Dendritic cell treated with granulocyte-macrophage colony-stimulating factor and Interleukin-4, amounts not matched to agents 40 ng/mL and 50 ng/mL, for 4 days (primary cell): Measurements from ENCODE around the gene PACSIN1.

Experiments used
- H3K27ac Mint-ChIP-seq: one replicate; pipeline ENCODE4 v1.8.0; 2022; ENCODE audit warnings: mild to moderate bottlenecking, mixed read lengths
- H3K27me3 Mint-ChIP-seq: one replicate; pipeline ENCODE4 v1.8.0; 2022; ENCODE audit warnings: mild to moderate bottlenecking, mixed read lengths
- H3K36me3 Mint-ChIP-seq: one replicate; pipeline ENCODE4 v1.8.0; 2022; ENCODE audit warnings: low read depth, mixed read lengths
- H3K4me1 Mint-ChIP-seq: one replicate; pipeline ENCODE4 v1.8.0; 2022; ENCODE audit warnings: low read depth, mixed read lengths
- H3K4me3 Mint-ChIP-seq: one replicate; pipeline ENCODE4 v1.8.0; 2022; ENCODE audit warnings: mild to moderate bottlenecking, moderate library complexity, mixed read lengths
- H3K9me3 Mint-ChIP-seq: one replicate; pipeline ENCODE4 v1.8.0; 2022; ENCODE audit warnings: mixed read lengths
- intact Hi-C: fragments of 100-400 bp; cut with micrococcal nuclease; formaldehyde crosslinking; loops from one replicate; pipeline ENCODE4 v1.15.0; 2022

The PACSIN1 gene

DNA sequence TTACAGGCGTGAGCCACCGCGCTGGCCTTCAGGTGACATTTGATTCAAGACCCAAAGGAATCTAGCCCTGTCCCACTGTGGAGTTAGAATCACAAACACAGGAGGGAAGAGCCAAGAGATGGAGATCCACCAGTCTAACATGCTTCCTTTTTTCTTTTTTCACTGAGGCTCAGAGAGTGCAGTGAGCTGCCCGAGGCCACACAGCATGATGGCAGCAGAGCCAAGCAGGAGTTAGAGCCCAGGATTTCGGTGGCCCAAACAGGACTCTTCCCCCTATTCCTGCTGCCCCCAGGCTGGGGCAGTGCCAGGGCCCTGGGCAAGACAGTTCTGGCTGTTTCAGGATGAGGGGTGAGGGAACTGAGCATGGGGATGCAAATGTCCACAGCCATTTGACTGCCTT is 98.3 kb downstream of the PACSIN1 start:
- intact Hi-C loops = no loop called here
- H3K4me3 Mint-ChIP-seq = no peak overlapping the region
- no peak overlapping the region for H3K27ac Mint-ChIP-seq
- H3K4me1 Mint-ChIP-seq = no peaks in the 10 kb centered on the region
- H3K9me3 Mint-ChIP-seq = no peaks in the 10 kb centered on the region
- no peaks in the 10 kb centered on the region for H3K36me3 Mint-ChIP-seq
- H3K27me3 Mint-ChIP-seq = peaks cover 27% of the 10 kb centered on the region

DNA sequence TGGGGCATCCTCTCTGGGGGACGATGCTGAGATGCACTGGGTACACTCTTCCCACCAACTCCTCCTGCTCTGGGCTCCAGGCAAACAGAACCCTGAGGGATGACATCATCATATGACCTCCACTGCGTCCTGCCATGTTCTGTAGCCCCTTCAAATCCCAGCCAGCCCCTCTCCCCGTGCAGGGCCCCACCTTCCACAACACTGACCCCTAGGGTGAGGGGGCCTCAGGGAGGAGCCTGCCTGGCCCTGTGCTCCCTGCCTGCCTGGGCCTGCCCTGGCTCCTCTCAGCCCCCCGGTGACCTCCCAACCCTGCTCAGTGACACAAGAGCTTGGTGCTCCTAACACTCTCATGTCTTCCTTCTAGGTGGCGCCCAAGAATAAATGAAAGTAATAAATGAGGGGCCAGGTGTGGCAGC is 99.9 kb downstream of the PACSIN1 start:
- Mint-ChIP-seq H3K36me3 (no peaks in the 10 kb centered on the region), H3K27me3 (peaks cover 26% of the 10 kb centered on the region), H3K9me3 (no peaks in the 10 kb centered on the region), H3K27ac (peak overlapping the region; percentile 31), H3K4me1 (no peaks in the 10 kb centered on the region), H3K4me3 (no peak overlapping the region)
- intact Hi-C loops = no loop called here

DNA sequence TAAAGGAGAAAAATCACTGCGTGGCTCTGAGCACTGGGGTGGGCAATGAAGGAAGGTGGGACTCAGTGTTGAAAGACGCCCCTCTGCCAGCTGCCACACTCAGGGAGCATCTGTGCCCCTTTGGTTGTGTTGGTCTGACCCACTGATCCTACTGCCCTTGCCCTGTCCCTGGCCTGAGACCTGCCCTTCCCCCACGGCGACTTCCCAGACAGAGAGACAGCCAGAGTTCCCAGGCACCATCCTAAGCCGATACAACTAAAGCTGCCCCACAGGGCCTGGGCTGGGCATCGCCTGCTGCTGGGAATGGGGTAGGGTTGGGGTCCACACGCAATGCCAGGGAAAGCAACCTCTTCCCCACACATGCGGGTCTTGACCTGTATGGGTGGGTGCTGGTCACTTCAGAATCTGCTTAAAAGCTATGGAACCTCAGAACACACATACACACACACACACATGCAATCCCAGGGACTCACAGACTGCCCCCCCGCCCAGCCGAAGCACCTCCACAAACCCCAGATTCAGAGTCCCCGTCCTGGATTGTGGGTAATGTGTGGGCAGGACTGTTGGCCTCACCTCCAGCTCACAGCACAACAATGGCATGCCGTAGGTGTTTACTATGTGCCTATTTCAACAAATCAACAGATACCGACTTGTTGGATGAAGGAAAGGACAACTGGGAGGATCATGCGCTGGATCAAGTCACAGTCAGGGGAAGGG is 101.1 kb downstream of the PACSIN1 start:
- no peak overlapping the region for H3K27ac Mint-ChIP-seq
- no peak overlapping the region for H3K4me3 Mint-ChIP-seq
- intact Hi-C loops = no loop called here
- peaks cover 29% of the 10 kb centered on the region for H3K27me3 Mint-ChIP-seq
- H3K4me1 Mint-ChIP-seq = no peaks in the 10 kb centered on the region
- no peaks in the 10 kb centered on the region for H3K36me3 Mint-ChIP-seq
- H3K9me3 Mint-ChIP-seq = no peaks in the 10 kb centered on the region

DNA sequence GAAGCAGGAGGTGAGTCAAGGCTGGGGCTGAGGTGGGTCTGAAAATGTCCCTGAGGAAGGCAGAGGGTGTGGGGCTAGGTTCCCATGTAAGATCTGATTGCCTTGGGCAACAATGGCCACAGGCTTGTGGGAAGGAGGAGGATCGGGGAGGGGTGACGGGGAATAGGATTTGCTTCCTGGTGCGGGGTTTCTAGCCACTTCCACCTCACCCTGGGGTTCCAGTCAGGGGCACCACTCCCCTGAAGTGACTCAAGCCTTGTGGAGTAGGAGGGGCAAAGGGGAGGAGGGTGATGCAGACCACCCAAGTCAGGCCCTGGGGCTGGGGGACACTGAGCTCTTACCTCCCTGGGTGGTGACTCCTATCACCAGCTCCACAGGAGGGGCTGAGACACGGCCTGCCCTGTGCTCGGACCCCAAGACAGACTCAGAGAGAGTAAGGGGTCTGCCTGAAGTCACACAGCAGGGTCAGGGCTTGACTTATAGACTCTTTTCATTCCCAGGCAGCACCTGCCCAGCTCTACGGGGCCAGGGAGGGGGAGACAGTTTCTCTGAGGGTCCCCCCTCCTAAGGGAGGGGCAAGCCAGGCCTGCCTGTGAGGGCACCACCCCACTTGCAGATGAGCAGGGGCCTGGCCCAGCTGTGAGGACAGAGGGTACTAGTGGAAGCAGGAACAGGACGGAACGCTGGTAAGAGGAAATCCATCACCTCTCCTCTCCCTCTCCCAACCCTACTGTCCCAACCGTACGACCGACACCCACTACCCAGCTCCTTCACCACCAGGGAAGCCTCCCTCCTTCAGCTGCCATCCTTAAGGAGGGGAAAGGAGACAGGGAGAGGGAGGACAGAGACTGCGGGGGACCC is 102.7 kb downstream of the PACSIN1 start:
- Mint-ChIP-seq H3K4me3 (no peak overlapping the region), H3K27me3 (peaks cover 26% of the 10 kb centered on the region), H3K9me3 (no peaks in the 10 kb centered on the region), H3K4me1 (no peaks in the 10 kb centered on the region), H3K36me3 (no peaks in the 10 kb centered on the region), H3K27ac (no peak overlapping the region)
- intact Hi-C loops = no loop called here

DNA sequence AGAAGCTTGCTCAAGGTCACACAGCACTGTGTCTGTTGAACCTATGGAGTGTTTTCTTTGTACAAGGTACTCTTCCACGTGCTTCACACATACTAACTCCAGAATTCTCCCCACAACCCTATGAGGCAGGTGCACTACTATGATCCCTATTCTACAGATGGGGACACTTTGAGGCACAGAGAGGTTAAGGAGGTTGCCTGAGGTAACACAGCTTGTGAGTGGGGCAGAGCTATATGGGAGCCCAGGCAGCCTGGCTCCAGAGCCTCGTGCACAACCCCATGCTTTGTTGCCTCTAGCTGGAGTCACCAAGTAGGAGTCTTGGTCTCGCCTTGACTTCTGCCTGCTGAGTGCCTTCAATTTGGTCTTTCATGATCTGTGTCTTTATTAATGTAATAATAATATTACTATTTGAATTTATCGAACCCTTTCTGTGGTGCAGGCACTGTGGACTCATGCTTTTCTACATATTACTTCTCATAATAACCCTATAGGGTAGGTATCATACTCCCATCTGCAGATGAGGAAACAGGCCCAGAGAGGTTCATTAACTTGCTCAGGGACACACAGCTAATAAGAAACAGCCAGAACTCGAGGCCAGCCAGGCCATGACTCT is 103.6 kb downstream of the PACSIN1 start:
- no peaks in the 10 kb centered on the region for H3K36me3 Mint-ChIP-seq
- no peaks in the 10 kb centered on the region for H3K9me3 Mint-ChIP-seq
- H3K4me3 Mint-ChIP-seq = no peak overlapping the region
- H3K27me3 Mint-ChIP-seq = peaks cover 23% of the 10 kb centered on the region
- H3K27ac Mint-ChIP-seq = no peak overlapping the region
- H3K4me1 Mint-ChIP-seq = no peaks in the 10 kb centered on the region
- intact Hi-C loops = no loop called here

GRCh38 chr6:34570066-34570833 is 104.4 kb downstream of the PACSIN1 start:
- Mint-ChIP-seq H3K4me3 (no peak overlapping the region), H3K27me3 (peaks cover 23% of the 10 kb centered on the region), H3K4me1 (no peaks in the 10 kb centered on the region), H3K9me3 (no peaks in the 10 kb centered on the region), H3K27ac (no peak overlapping the region), H3K36me3 (no peaks in the 10 kb centered on the region)
- intact Hi-C loops = no loop called here

DNA sequence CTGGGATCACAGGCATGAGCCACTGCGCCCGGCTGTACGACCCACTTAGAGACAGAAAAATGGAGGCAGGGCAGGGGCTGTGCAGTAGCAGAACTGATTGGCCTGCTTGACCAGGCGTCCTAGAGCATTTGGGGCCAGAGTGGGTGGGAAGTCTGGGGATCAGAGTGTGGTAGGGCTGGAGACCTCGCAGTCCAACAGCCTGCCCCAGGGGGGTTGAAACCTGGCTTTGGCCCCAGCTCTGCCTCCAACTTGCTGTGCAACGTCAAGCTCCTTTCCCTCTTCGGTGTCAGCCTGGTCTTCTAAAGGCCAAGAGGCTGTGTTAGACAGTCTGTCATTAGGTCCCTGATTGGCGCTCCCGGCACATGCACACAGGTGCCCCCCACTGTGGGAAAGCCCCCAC is 105.5 kb downstream of the PACSIN1 start:
- Mint-ChIP-seq H3K27me3 (peaks cover 19% of the 10 kb centered on the region), H3K9me3 (no peaks in the 10 kb centered on the region), H3K27ac (no peak overlapping the region), H3K36me3 (no peaks in the 10 kb centered on the region), H3K4me1 (peaks cover 1% of the 10 kb centered on the region), H3K4me3 (no peak overlapping the region)
- intact Hi-C loops = no loop called here

GRCh38 chr6:34572021-34572420 is 106.1 kb downstream of the PACSIN1 start:
- H3K4me3 Mint-ChIP-seq = no peak overlapping the region
- H3K27me3 Mint-ChIP-seq = peaks cover 14% of the 10 kb centered on the region
- no peaks in the 10 kb centered on the region for H3K9me3 Mint-ChIP-seq
- peaks cover 5% of the 10 kb centered on the region for H3K4me1 Mint-ChIP-seq
- no peak overlapping the region for H3K27ac Mint-ChIP-seq
- no peaks in the 10 kb centered on the region for H3K36me3 Mint-ChIP-seq
- intact Hi-C loops = no loop called here

DNA sequence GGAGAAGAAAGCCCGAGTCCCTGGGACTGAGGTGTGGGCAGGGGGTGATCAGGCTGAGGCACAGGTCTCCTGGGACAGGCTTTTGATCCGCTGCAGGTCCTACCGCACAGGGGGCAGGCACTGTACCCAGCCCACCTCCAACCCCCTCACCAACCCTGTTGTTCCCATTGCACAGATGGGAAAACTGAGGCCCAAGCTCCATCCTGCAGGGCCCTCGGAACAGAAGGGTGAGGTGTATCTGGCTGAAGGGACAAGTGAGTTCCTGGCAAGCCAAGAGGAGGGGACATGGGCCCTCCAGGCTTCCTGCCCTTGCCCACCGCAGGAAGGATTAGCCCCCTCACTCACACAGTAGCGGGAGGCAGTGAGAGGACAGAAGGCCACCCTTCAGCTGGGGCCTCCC is 106.7 kb downstream of the PACSIN1 start:
- Mint-ChIP-seq H3K9me3 (no peaks in the 10 kb centered on the region), H3K36me3 (no peaks in the 10 kb centered on the region), H3K4me1 (peaks cover 5% of the 10 kb centered on the region), H3K4me3 (no peak overlapping the region), H3K27me3 (peaks cover 14% of the 10 kb centered on the region), H3K27ac (no peak overlapping the region)
- intact Hi-C loops = no loop called here

- peaks cover 10% of the 10 kb centered on the region for H3K27me3 Mint-ChIP-seq
- peaks cover 5% of the 10 kb centered on the region for H3K4me1 Mint-ChIP-seq
- H3K4me3 Mint-ChIP-seq = no peak overlapping the region
- H3K36me3 Mint-ChIP-seq = no peaks in the 10 kb centered on the region
- H3K9me3 Mint-ChIP-seq = no peaks in the 10 kb centered on the region
- H3K27ac Mint-ChIP-seq = no peak overlapping the region
- intact Hi-C loops = no loop called here
Measured at GRCh38 chr6:34573567-34574183, 107.8 kb downstream of the PACSIN1 start.

DNA sequence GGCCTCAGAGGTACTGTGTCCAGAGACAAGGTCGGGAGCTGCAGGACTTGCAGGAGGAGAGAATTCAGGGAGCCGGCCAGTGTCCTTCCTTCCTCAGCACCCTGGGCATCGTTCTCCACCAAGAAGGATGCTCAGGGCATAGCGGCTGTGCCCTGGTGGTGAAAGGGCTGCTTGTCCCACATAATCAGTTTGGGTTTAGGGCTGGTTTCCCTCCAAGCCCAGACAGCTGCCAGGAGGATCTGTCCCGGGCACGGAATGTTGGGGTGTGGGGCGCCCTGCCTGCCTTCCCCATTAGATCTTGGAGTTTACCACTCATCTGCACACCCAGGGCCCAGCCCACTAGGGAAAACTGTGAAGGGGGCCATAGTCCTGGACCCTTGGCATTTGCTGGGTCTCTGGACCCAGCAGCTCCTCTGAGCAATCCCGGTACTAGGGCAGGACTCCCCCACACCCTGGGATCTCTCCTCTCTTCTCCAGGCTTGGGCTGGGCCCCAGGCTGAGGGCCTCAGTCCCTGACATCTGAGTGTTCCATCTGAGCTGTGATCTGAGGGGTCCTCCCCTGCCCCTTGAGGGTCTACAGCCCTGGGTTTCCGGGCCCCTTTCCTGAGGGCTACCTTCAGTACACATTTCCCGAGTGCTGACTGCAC is 108.9 kb downstream of the PACSIN1 start:
- Mint-ChIP-seq H3K4me3 (no peak overlapping the region), H3K4me1 (peaks cover 5% of the 10 kb centered on the region), H3K27ac (peak overlapping the region; percentile 18), H3K36me3 (no peaks in the 10 kb centered on the region), H3K27me3 (peaks cover 6% of the 10 kb centered on the region), H3K9me3 (no peaks in the 10 kb centered on the region)
- intact Hi-C loops = no loop called here

- intact Hi-C loops = no loop called here
- H3K27ac Mint-ChIP-seq = peak overlapping the region; percentile 18
- peaks cover 6% of the 10 kb centered on the region for H3K27me3 Mint-ChIP-seq
- H3K4me1 Mint-ChIP-seq = peaks cover 5% of the 10 kb centered on the region
- H3K4me3 Mint-ChIP-seq = no peak overlapping the region
- no peaks in the 10 kb centered on the region for H3K9me3 Mint-ChIP-seq
- H3K36me3 Mint-ChIP-seq = no peaks in the 10 kb centered on the region
Measured at GRCh38 chr6:34575326-34575725, 109.5 kb downstream of the PACSIN1 start.

- H3K4me1 Mint-ChIP-seq = peaks cover 5% of the 10 kb centered on the region
- H3K9me3 Mint-ChIP-seq = no peaks in the 10 kb centered on the region
- no peaks in the 10 kb centered on the region for H3K36me3 Mint-ChIP-seq
- peaks cover 6% of the 10 kb centered on the region for H3K27me3 Mint-ChIP-seq
- no peak overlapping the region for H3K27ac Mint-ChIP-seq
- no peak overlapping the region for H3K4me3 Mint-ChIP-seq
- intact Hi-C loops = no loop called here
Measured at GRCh38 chr6:34576286-34576955, 110.5 kb downstream of the PACSIN1 start.
